Endothelial cell (in vitro differentiated cells): ENCODE data around the gene IFNK. TPM values are rescaled to one million over a fixed set of nuclear protein-coding genes. Genes with fewer than 3 reads are reported as not detected.

Experiments
- DNase-seq: peaks from one replicate; pipeline ENCODE4 v3.0.0; 2021; ENCODE audit warnings: low spot score
- H3K27ac Mint-ChIP-seq: one replicate; pipeline ENCODE4 v1.8.0; 2021; ENCODE audit warnings: mixed read lengths, inconsistent platforms; ENCODE audit not compliant: unreplicated experiment
- H3K27me3 Mint-ChIP-seq: one replicate; pipeline ENCODE4 v1.8.0; 2021; ENCODE audit warnings: mild to moderate bottlenecking, moderate library complexity, mixed read lengths, inconsistent platforms; ENCODE audit not compliant: unreplicated experiment
- H3K36me3 Mint-ChIP-seq: one replicate; pipeline ENCODE4 v1.8.0; 2021; ENCODE audit warnings: mild to moderate bottlenecking, low read depth, mixed read lengths, inconsistent platforms; ENCODE audit not compliant: unreplicated experiment
- H3K4me1 Mint-ChIP-seq: one replicate; pipeline ENCODE4 v1.8.0; 2021; ENCODE audit warnings: mild to moderate bottlenecking, mixed read lengths, inconsistent platforms; ENCODE audit not compliant: unreplicated experiment
- H3K4me3 Mint-ChIP-seq: one replicate; pipeline ENCODE4 v1.8.0; 2021; ENCODE audit warnings: mild to moderate bottlenecking, mixed read lengths, inconsistent platforms; ENCODE audit not compliant: unreplicated experiment
- H3K9me3 Mint-ChIP-seq: one replicate; pipeline ENCODE4 v1.8.0; 2021; ENCODE audit warnings: mixed read lengths, inconsistent platforms; ENCODE audit not compliant: unreplicated experiment
- long read RNA-seq: library from polyadenylated mRNA; unstranded; transcript quantifications from one replicate; pipeline ENCODE4 v2.0.0, GENCODE V29; 2020; ENCODE audit not compliant: unreplicated experiment
- total RNA-seq: library from RNA; stranded (reverse); fragmentation: NEBNext Ultra II Directional; extraction: Animal tissue kit (Norgen Biotek cat#: 25700); gene quantifications from one replicate; pipeline ENCODE4 v1.2.1, GENCODE V29; 2021; ENCODE audit not compliant: unreplicated experiment
- TF ChIP-seq, protein P1 (sequence below): fragments of 200-600 bp; sonication (generic); IDR thresholded peaks from one replicate; pipeline ENCODE4 v1.5.0; 2021; ENCODE audit warnings: antibody characterized with exemption; ENCODE audit not compliant: unreplicated experiment

The IFNK gene, protein sequence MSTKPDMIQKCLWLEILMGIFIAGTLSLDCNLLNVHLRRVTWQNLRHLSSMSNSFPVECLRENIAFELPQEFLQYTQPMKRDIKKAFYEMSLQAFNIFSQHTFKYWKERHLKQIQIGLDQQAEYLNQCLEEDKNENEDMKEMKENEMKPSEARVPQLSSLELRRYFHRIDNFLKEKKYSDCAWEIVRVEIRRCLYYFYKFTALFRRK
- total RNA-seq: not detected
- long read RNA-seq: 0 reads

DNA sequence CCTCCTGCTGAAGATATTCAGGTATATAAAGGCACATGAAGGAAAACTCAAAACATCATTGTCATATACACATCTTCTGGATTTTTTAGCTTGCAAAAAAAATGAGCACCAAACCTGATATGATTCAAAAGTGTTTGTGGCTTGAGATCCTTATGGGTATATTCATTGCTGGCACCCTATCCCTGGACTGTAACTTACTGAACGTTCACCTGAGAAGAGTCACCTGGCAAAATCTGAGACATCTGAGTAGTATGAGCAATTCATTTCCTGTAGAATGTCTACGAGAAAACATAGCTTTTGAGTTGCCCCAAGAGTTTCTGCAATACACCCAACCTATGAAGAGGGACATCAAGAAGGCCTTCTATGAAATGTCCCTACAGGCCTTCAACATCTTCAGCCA, at the start of gene IFNK:
Gene IFNK (plus strand): TSS at position 55 of the 400 bp plus-strand sequence. CDS start 47 bp downstream, at position 102.
- H3K27ac Mint-ChIP-seq: no peak within 1 kb of the TSS
- peaks cover 20% of the 10 kb centered on the region for H3K4me1 Mint-ChIP-seq
- no peaks in the 10 kb centered on the region for H3K9me3 Mint-ChIP-seq
- H3K36me3 Mint-ChIP-seq: no peaks in the 10 kb centered on the region
- peaks cover 3% of the 10 kb centered on the region for H3K27me3 Mint-ChIP-seq
- H3K4me3 Mint-ChIP-seq: no peak within 1 kb of the TSS
- TF ChIP-seq, protein P1, sequence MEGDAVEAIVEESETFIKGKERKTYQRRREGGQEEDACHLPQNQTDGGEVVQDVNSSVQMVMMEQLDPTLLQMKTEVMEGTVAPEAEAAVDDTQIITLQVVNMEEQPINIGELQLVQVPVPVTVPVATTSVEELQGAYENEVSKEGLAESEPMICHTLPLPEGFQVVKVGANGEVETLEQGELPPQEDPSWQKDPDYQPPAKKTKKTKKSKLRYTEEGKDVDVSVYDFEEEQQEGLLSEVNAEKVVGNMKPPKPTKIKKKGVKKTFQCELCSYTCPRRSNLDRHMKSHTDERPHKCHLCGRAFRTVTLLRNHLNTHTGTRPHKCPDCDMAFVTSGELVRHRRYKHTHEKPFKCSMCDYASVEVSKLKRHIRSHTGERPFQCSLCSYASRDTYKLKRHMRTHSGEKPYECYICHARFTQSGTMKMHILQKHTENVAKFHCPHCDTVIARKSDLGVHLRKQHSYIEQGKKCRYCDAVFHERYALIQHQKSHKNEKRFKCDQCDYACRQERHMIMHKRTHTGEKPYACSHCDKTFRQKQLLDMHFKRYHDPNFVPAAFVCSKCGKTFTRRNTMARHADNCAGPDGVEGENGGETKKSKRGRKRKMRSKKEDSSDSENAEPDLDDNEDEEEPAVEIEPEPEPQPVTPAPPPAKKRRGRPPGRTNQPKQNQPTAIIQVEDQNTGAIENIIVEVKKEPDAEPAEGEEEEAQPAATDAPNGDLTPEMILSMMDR: no peak
- DNase-seq: no peak

DNA sequence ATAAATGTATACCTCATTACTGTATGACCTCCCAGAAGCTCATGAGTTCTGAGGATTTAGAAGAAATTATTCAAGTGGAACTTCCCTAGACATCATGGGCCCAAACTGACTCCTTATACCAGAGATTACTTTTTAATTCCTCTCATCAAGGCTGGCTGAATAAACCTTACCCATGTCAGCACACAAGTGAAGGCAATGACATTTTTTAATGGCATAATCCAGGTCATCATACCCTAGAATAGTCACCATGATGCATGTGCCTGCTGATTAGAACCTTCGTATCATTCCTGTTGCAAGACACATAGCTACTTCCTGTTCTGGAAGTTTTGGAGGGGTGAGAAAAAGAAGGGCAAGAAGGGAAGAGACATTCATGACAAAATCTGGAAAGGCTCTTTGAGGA, 49.8 kb upstream of the IFNK start:
- Mint-ChIP-seq H3K27me3 (no peaks in the 10 kb centered on the region), H3K9me3 (peaks cover 5% of the 10 kb centered on the region), H3K4me1 (peaks cover 3% of the 10 kb centered on the region), H3K27ac (no peak overlapping the region), H3K4me3 (no peak overlapping the region), H3K36me3 (peaks cover 11% of the 10 kb centered on the region)
- TF ChIP-seq, protein P1: no peak
- DNase-seq: no peak

DNA sequence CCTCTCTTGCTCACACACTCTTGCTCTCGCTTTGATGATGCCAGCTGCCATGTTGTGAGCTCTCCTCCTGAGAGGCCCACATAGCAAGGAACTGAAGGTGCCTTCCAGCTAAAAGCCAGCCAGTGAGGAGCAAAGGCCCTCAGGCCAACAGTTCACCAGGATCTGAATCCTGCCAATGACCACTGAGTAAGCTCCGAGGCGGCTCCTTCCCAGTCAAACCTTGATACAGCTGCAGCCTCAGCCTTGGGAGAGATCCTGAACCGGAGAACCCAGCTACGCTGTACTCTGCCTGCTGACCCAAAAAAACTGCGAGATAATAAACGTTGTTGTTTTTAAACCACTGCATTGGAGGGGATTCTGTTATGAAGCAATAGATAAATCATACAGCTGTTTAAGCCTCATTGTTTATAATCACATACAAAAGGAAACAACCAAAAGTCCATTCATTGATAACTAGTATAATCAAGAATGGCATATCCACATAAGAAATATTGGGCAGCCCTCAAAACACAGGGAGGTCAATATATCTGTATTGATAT, 49.0 kb upstream of the IFNK start:
- Mint-ChIP-seq H3K27ac (no peak overlapping the region), H3K27me3 (no peaks in the 10 kb centered on the region), H3K36me3 (peaks cover 11% of the 10 kb centered on the region), H3K4me1 (peaks cover 3% of the 10 kb centered on the region), H3K9me3 (peaks cover 5% of the 10 kb centered on the region), H3K4me3 (no peak overlapping the region)
- TF ChIP-seq, protein P1: no peak
- DNase-seq: no peak

DNA sequence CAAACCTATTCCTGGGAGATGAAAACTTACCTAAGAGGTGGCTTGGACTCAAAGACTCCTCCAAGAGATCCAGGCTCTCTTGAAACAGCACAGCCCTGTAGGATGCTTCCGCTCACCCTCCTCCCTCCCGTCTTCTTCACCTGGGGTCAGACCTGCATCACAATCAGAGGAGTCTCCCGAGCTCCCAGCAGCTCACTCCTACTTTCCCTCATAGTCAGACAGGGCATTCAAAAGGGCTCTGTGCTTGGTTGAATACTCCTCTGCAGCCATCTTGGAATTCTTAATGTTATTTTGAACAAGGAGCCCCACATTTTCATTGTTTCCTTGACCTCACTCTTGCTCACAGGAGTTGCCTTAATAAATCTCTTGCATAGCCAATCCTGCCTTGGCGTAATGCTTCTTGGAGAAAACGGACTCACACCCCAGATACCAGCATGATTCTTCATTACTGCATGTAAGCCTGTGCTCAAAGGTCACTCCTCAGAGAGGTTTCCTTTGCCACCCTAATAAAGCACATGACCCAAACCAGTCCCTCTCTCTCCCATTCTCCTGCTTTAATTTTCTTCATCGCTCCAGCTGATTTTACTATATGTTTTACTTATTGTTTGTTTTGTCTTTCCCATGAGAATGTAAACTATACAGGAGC, 47.1 kb upstream of the IFNK start:
- peaks cover 11% of the 10 kb centered on the region for H3K36me3 Mint-ChIP-seq
- TF ChIP-seq, protein P1: no peak
- DNase-seq: no peak
- no peak overlapping the region for H3K27ac Mint-ChIP-seq
- no peaks in the 10 kb centered on the region for H3K27me3 Mint-ChIP-seq
- peaks cover 5% of the 10 kb centered on the region for H3K9me3 Mint-ChIP-seq
- H3K4me3 Mint-ChIP-seq: no peak overlapping the region
- H3K4me1 Mint-ChIP-seq: no peaks in the 10 kb centered on the region

DNA sequence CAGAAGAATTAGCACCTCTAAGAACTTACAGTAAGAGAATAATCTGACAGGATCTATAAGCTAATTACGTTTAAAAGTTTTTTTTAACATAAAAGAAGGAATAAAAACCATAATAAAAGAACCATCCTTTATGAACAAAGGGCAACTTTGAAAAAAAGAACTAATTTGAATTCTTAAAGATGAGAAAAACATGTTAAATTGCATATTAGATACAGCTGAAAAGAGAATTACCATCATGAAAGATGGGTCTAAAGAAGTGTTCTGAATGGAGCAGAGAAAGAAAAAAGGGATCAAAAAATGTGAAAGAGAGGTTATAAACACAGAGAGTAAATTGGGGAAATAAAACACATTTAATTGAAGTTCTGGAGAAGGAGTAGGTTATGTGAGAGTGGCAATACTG, 45.8 kb upstream of the IFNK start:
- H3K4me3 Mint-ChIP-seq: no peak overlapping the region
- TF ChIP-seq, protein P1: no peak
- no peak for DNase-seq
- peaks cover 5% of the 10 kb centered on the region for H3K9me3 Mint-ChIP-seq
- peaks cover 11% of the 10 kb centered on the region for H3K36me3 Mint-ChIP-seq
- no peak overlapping the region for H3K27ac Mint-ChIP-seq
- H3K4me1 Mint-ChIP-seq: no peaks in the 10 kb centered on the region
- H3K27me3 Mint-ChIP-seq: no peaks in the 10 kb centered on the region
